ENCODE measurements around the gene BRAT1.

Gene BRAT1

DNA sequence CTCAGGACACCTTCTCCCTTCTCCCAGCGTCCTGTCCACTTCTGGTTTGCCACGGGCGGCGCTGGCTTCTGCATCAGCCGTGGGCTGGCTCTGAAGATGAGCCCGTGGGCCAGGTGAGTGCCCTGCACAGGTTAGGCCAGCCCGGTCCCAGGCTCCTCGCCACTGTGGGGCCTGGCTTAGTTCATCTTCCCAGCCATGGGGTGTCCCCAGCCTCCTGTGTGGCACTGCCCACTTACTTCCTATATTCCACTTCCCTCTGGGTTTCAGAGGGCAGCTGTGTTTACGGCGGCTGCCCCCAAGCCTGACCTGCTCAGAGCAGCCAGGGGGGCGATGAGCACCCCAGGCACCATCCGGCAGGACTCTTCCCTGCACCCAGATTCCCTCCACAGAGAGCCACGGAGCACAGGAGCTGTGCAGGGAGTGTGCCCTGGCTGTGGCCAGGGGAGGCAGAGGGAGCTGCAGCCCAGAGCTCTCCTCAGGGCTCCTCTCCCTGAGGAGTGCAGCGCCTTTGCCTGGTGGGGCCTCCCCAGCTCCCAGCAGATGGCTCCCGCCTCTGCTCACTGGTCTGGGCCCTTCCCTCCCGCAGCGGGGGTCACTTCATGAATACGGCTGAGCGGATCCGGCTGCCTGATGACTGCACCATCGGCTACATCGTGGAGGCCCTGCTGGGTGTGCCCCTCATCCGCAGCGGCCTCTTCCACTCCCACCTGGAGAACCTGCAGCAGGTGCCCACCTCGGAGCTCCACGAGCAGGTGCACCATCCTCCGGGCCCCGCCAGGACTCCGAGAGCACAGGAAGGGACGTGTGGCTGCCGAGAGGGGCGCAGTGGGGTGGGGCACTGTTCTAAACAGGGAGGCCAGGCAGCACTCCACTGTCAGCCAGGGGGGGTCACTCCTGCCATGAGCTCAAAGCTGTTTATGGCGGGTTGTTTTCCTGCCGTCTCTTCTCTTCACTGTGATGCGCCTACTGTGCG, 29.4 kb downstream of the BRAT1 start:
- no peak overlapping the region for H3K4me3 ChIP-seq (ENCODE audit: low read depth, low read length)
- TF ChIP-seq CTCF (IDR thresholded peaks at IDR 0.05; ENCODE audit: low read depth, low read length), result no peak

GRCh38 chr7:2524808-2525657, 30.3 kb downstream of the BRAT1 start:
- H3K4me3 ChIP-seq (ENCODE audit: low read depth, low read length), result no peak overlapping the region
- no peak for TF ChIP-seq CTCF (IDR thresholded peaks at IDR 0.05; ENCODE audit: low read depth, low read length)

GRCh38 chr7:2523941-2524807, 31.1 kb downstream of the BRAT1 start:
- H3K4me3 ChIP-seq (ENCODE audit: low read depth, low read length), result no peak overlapping the region
- no peak for TF ChIP-seq CTCF (IDR thresholded peaks at IDR 0.05; ENCODE audit: low read depth, low read length)

DNA sequence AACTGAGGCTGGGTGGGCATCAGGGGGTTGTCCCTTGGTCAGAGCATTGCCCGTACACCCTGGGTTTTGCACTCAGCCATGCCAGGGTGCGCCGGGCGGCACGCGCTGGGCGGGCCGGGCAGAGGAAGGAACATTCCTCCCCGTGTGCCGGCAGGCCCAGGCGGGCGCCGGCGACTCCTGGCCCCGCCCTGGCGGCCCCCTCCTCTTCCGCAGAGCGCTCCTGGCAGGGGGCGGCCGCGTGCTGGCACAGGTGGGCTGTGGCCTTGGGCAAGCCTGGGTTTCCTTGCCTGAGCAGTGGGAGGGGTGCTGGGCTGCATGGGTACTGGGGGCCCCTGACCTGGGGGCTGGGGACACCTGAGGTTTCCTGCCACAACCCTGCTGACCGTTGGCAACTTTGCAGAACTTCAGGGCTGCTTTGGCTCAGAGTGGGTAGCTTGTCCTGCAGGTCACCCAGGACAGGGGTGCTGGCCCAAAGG, 31.8 kb downstream of the BRAT1 start:
- TF ChIP-seq CTCF (IDR thresholded peaks at IDR 0.05; ENCODE audit: low read depth, low read length), result no peak
- no peak overlapping the region for H3K4me3 ChIP-seq (ENCODE audit: low read depth, low read length)

DNA sequence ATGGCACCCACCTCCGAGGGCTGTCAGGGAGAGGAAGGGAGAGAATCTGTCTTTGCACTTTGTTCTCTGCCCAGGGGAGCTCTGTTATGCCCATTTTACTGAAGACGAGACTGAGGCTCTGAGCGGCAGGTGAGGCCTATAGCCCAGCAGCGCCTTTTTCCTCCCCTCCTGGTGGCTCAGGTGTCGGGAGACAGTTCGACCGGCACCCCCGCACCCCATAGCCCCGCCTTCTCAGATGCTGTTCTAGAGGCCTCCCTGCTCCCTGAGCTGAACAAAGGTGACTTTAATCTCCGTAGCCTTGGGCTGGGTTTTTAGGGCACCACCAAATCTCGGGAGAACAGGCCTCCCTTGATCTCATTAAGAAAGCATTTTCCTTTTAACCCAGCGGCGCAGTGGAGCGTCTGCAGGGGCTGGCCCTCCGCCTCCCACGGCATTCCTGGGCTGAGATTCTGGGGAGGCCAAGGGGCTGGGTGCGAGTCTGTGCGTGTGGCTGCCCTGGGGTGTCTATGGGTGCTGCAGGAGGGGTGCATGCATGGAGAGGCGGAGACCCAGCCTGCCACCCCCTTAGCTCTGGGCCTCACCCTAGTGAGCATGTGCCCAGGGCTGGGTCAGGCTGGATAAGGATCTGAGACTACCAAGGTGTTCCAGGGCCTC, 32.4 kb downstream of the BRAT1 start:
- no peak overlapping the region for H3K4me3 ChIP-seq (ENCODE audit: low read depth, low read length)

More for the DNA sequence above, 32.4 kb downstream of the BRAT1 start:
- no peak for TF ChIP-seq CTCF (IDR thresholded peaks at IDR 0.05; ENCODE audit: low read depth, low read length)

Measured in WI38 (cell line).